GM15510 (cell line): ENCODE results near the gene GPRIN1.

ENCODE experiments used
- POLR2A ChIP-seq: IDR thresholded peaks from 3 replicates; pipeline ENCODE4 v1.6.1; 2011; ENCODE audit warnings: borderline replicate concordance; ENCODE audit not compliant: insufficient read length; ENCODE audit errors: extremely low read depth

The GPRIN1 gene

DNA sequence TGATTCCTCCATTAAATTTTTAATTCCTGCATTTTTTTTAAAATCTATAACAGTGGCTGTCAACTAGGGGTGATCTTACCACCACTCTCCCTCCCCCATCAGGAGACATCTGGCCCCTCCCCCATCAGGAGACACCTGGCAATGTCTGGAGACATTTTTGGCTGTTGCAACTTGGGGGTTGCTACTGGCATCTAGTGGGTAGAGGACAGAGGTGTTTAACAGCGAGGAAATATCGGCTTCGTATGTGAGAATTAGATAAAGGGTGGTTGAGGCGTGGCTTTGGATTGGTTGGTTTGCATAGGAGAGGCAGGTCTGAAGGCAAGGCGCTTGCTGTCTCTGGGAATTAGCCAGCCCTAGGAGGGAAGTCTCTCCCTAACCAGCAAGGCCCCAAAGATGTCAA lies 50.3 kb downstream of the GPRIN1 start:
- TF ChIP-seq POLR2A: no peak

DNA sequence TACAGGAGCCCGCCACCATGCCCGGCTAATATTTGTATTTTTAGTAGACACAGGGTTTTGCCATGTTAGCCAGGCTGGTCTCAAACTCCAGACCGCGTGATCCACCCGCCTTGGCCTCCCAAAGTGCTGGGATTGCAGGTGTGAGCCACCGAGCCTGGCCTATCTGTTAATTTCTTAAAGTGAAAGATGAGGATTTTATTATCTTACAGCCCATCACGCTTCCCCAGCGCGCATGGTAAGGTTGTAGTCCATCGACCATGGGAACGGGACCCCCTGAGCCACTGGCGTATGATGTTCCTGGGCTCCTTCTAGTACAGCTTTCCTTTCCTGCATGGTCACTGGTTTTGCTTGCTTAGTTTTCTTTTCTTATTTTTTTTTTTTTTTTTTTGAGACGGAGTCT lies 52.1 kb downstream of the GPRIN1 start:
- TF ChIP-seq POLR2A: no peak

DNA sequence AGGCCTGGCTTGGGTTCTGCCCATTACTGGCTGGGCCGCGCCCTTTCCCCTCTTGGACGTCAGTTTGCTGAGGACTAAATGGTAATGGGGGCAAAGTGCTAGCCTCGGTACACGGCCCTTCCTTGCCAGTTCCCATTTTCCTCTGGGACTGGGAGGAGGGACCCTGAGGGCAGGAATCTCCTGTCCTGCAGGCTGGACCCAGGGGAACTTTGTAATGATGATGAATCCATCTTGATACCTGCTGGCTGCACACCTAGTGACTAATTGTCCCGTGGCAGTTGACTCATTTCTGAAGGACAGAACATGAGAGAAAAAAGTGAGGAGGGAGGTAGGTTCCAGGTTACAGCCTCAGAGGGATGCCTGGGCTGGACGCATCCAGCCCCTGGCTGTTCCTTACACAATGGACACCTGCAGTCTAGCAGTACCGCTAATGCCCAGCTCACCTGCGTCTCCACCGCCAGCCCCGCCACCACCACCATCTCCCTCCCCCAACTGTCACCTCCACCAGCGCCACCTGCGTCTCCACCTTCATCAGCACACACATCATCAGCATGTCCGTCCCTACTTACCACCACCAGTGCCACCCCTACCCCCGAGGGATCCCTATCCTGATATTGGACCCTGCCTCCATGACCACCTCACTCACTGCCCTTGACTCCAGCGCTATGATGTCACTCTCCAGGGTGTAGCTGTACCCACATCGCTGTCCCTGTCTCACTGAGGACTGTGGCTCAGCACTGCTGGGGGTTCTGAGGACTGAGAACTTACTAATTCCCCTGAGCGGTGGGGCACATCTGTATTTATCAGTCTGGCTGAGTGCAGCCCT lies 56.5 kb downstream of the GPRIN1 start:
- no peak for TF ChIP-seq POLR2A

DNA sequence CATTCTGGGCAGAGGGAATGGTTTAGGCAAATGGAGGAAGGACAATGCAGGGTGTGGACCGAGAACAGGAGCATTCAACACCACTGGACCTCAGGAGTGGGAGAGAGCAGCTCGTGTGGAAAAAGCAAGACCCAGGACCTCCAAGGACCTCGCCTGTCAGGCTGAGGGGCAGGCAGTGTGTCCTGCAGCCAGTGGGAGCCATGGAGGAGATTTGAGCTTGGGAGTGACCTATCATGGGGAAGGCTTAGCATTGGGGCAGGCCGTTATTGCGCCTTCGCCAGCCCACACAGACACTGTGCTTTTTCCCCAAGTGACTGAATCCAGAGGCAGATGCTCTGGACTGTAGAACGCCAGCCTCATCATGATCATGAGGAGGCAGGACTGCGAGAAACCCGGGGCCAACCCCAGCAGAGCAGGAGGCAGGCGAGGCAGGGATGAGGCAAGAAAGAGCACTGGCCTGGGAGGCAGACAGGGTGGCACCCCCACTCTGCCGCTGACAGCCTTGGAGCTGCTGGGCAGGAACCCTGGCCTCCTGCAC lies 57.6 kb downstream of the GPRIN1 start:
- TF ChIP-seq POLR2A: no peak

DNA sequence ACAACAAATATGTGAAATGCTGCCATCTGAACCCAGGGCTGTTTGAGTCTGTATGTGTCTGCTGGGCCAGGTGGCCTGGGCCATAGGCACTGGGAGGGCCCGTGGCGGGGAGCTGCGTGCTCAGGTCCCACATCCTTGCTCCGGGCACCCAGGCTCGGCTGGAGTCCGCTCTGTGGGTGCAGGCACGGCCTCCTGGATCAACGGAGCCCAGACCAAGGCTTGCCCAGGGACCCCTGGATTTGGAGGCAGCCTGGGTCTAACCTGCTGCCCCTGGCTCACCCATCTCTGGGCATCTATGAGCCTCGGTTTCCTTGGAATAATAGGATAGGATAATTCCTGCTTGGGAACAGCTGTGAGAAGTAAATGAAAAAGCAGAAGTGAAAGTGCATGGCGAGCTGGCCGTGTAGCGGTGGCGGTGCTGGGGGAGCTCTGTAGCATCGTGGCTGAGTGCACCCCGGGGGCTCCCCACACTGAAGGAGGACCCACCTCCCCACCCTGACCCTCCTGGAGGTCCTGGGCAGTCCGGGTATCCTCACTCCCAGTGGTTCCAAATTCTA lies 59.6 kb downstream of the GPRIN1 start:
- no peak for TF ChIP-seq POLR2A

DNA sequence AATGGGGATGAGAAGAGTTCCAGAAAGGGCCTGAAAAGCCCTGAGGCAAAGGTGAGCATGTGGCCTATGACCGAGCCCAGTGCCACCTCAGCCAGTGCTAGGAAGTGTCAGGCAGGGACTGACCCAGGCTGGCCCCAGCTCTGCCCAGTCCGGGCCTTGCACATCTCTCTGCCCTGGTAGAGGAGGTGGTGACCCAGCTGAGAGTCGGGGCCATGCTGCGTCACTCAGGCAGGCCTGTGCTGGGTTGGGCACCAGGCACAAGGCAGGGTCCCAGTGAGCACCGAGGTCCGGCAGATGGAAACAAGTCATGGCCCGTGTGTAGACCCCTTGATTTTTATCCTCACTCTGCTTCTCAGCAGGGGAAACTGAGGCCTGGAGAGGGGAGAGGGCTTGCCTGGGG lies 60.1 kb downstream of the GPRIN1 start:
- TF ChIP-seq POLR2A: no peak

DNA sequence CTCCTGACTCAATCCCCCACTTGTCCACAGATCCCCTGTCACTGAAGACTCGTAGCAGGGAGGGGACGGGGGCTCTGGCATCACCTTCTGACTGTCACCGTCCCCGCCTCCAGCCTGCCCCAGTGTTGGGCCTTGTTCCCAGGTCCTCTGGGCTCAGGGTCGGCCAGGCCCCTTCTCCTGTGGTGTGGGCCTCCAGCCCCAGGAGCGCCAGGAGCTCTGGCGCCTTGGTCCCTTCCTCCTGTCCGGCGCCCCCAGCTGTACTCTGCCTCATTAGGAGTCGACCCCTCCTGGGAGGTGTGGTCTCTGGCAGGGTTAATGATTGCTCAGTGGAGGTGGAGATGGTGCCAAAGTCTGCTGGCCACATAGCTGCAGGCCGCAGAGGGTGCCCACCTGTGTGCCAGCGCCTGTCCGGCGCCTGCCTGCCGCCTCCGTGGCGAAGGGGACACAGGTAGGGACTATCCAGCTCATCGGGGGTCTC lies 61.0 kb downstream of the GPRIN1 start, which contains the start of gene CDHR2:
Gene CDHR2 (plus strand): TSS at position 376 of the 478 bp plus-strand sequence. CDS start 16,011 bp downstream, outside the sequence.
- TF ChIP-seq POLR2A: no peak

DNA sequence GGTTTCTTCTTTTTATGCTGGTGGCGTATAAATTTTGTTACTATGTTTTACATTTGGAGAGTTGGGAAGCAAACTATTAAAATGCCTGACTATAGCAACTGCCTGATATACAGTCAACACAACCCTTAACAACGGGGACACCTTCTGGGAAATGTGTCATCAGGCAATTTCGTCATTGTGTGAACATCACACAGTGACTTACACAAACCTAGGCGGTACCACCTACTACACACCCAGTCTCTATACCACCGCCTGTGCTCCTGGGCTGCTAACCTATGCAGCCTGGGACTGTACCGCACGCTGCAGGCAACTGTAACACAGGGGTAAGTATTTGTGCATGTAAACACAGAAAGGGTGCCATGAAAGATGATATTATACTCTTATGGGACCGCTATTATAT lies 62.2 kb downstream of the GPRIN1 start:
- no peak for TF ChIP-seq POLR2A
